Natural killer cell (primary cell): ENCODE data around the gene MYO5C. TPM values are rescaled to one million over a fixed set of nuclear protein-coding genes. Genes with fewer than 3 reads are reported as not detected.
"Not testable (repeated sequence)": the region's sequence is repeated elsewhere in the genome, so short reads cannot be mapped to it uniquely, and the experiment has no call there.

ENCODE experiments used
- ATAC-seq, 3 donors: fragments of 150-1000 bp in 2 of 3; fragments of 200-7000 bp in 1 of 3; cut with Tn5 transposase; 1 replicate in 1 of 3; 2 replicates in 2 of 3; pipeline ENCODE4 v1.10.0; 2021; ENCODE audit warnings: mild to moderate bottlenecking in 2 of 3, moderate library complexity in 2 of 3
- DNase-seq, 2 donors: peaks; one replicate each; pipeline versions ENCODE4 v3.0.0 to v3.0.0-alpha.2; 2013 to 2021; ENCODE audit warnings: mixed read lengths in 1 of 2
- H3K27ac ChIP-seq: one replicate; pipeline ENCODE4 v1.5.1; 2013; ENCODE audit warnings: mild to moderate bottlenecking, low read length
- H3K27me3 ChIP-seq: one replicate; pipeline ENCODE4 v1.6.1; 2013; ENCODE audit warnings: low read length; ENCODE audit not compliant: control insufficient read depth, insufficient read depth
- H3K36me3 ChIP-seq: one replicate; pipeline ENCODE4 v1.6.1; 2013; ENCODE audit warnings: low read length; ENCODE audit not compliant: control insufficient read depth, insufficient read depth
- H3K4me1 ChIP-seq: one replicate; pipeline ENCODE4 v1.6.1; 2013; ENCODE audit warnings: low read length; ENCODE audit not compliant: control insufficient read depth, insufficient read depth
- H3K4me3 ChIP-seq: one replicate; pipeline ENCODE4 v1.5.1; 2013; ENCODE audit warnings: low read length
- H3K9me3 ChIP-seq: one replicate; pipeline ENCODE4 v1.6.1; 2013; ENCODE audit warnings: low read length; ENCODE audit not compliant: control insufficient read depth, insufficient read depth
- H3K27ac Mint-ChIP-seq, 2 donors: one replicate each; pipeline ENCODE4 v1.8.0; 2022; ENCODE audit warnings: mild to moderate bottlenecking in 2 of 2, mixed read lengths in 2 of 2, moderate library complexity in 1 of 2
- H3K27me3 Mint-ChIP-seq, 2 donors: one replicate each; pipeline ENCODE4 v1.8.0; 2022; ENCODE audit warnings: low read depth in 2 of 2, mixed read lengths in 2 of 2
- H3K36me3 Mint-ChIP-seq: one replicate; pipeline ENCODE4 v1.8.0; 2022; ENCODE audit warnings: mixed read lengths
- H3K4me1 Mint-ChIP-seq, 2 donors: one replicate each; pipeline ENCODE4 v1.8.0; 2022; ENCODE audit warnings: mixed read lengths in 2 of 2
- H3K4me3 Mint-ChIP-seq: one replicate; pipeline ENCODE4 v1.8.0; 2022; ENCODE audit warnings: mild to moderate bottlenecking, moderate library complexity, mixed read lengths
- H3K9me3 Mint-ChIP-seq, 2 donors: one replicate each; pipeline ENCODE4 v1.8.0; 2022; ENCODE audit warnings: mixed read lengths in 2 of 2
- WGBS: methylation state at CpG from one replicate; pipeline ENCODE4 v1.1.7; 2013; ENCODE audit warnings: missing lambda C conversion rate; ENCODE audit not compliant: insufficient coverage; 5-methylcytosine and 5-hydroxymethylcytosine counted together
- intact Hi-C: fragments of 100-400 bp; cut with micrococcal nuclease; formaldehyde crosslinking; loops from one replicate; pipeline ENCODE4 v1.14.2; 2022
- total RNA-seq, 4 donors: library from RNA; stranded (reverse); fragments of 120-200 nt in 1 of 4; gene quantifications; one replicate each; pipeline versions ENCODE4 v1.2.3 to v1.2.4, GENCODE V29; 2013 to 2022
- TF ChIP-seq, protein P1 (sequence below): fragments of 200-600 bp; IDR thresholded peaks from one replicate; pipeline ENCODE4 v1.8.0; 2022; ENCODE audit warnings: antibody characterized with exemption

The MYO5C gene
- total RNA-seq, 3 donors from 2014 or later (not counting 1 experiment from before 2014, with no cell fraction given), result 0.45 to 0.82 (median 0.60) TPM

DNA sequence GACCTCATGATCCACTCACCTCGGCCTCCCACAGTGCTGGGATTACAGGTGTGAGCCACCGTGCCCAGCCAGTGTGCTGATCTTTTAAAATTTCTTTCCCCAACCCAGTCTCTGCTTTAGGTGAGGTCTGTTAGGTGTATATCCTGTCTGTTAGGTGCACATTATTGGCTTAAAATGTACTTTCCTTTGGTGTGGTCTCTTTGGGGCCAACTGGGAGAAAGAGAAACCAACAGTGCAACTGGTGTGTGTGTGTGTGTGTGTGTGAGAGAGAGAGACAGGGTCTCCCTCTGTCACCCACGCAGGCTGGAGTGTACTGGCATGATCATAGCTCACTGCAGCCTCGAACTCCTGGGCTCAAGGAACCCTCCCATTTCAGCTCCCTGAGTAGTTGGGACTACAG is 54.1 kb downstream of the MYO5C start:
- ATAC-seq (peak in 1 of 3 donors; percentile 18), DNase-seq (peak in 1 of 2 donors; percentile 41)
- H3K4me3 ChIP-seq, result no peak overlapping the region
- H3K27me3 ChIP-seq, result no peaks in the 10 kb centered on the region
- H3K9me3 ChIP-seq, result no peaks in the 10 kb centered on the region
- H3K36me3 ChIP-seq, result no peaks in the 10 kb centered on the region
- H3K36me3 Mint-ChIP-seq, result no peaks in the 10 kb centered on the region
- no peak overlapping the region for H3K27ac Mint-ChIP-seq
- 54% methylated on average over 3 of the region's 4 CpGs for WGBS
- peaks cover 0 to 4% of the 10 kb centered on the region in 2 donors for H3K27me3 Mint-ChIP-seq
- H3K4me3 Mint-ChIP-seq, result no peak overlapping the region
- intact Hi-C loops, result no loop called here
- H3K4me1 Mint-ChIP-seq, result no peaks in the 10 kb centered on the region
- H3K27ac ChIP-seq, result no peak overlapping the region
- H3K4me1 ChIP-seq, result peaks cover 11% of the 10 kb centered on the region
- no peaks in the 10 kb centered on the region for H3K9me3 Mint-ChIP-seq
- TF ChIP-seq, protein P1, sequence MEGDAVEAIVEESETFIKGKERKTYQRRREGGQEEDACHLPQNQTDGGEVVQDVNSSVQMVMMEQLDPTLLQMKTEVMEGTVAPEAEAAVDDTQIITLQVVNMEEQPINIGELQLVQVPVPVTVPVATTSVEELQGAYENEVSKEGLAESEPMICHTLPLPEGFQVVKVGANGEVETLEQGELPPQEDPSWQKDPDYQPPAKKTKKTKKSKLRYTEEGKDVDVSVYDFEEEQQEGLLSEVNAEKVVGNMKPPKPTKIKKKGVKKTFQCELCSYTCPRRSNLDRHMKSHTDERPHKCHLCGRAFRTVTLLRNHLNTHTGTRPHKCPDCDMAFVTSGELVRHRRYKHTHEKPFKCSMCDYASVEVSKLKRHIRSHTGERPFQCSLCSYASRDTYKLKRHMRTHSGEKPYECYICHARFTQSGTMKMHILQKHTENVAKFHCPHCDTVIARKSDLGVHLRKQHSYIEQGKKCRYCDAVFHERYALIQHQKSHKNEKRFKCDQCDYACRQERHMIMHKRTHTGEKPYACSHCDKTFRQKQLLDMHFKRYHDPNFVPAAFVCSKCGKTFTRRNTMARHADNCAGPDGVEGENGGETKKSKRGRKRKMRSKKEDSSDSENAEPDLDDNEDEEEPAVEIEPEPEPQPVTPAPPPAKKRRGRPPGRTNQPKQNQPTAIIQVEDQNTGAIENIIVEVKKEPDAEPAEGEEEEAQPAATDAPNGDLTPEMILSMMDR, result no peak

DNA sequence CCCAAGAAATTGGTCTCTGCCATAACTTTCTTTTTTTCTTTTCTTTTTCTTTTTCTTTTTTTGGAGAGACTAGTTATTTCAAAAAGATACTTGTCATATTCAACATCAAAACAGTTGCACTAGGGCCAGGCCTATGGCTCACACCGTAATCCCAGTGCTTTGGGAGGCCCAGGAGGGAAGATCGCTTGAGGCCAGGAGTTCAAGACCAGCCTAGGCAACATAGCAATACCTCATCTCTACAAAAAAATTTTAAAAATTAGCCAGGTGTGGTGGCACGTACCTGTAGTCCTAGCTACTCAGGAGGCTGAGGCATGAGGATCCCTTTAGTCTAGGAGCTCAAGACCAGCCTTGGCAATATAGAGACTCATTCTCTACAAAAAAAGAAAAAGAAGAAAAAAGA is 55.4 kb downstream of the MYO5C start:
- no peak overlapping the region for H3K4me3 Mint-ChIP-seq
- H3K36me3 ChIP-seq, result no peaks in the 10 kb centered on the region
- H3K36me3 Mint-ChIP-seq, result no peaks in the 10 kb centered on the region
- no peaks in the 10 kb centered on the region for H3K27me3 ChIP-seq
- no peak for ATAC-seq
- H3K27ac ChIP-seq, result no peak overlapping the region
- H3K4me1 ChIP-seq, result peaks cover 15% of the 10 kb centered on the region
- peaks cover 0 to 4% of the 10 kb centered on the region in 2 donors for H3K27me3 Mint-ChIP-seq
- no peak overlapping the region for H3K4me3 ChIP-seq
- H3K9me3 Mint-ChIP-seq, result no peaks in the 10 kb centered on the region
- no peak overlapping the region for H3K27ac Mint-ChIP-seq
- H3K4me1 Mint-ChIP-seq, result no peaks in the 10 kb centered on the region
- no peak for DNase-seq
- intact Hi-C loops, result no loop called here
- WGBS, result 100% methylated on average over 2 of the region's 3 CpGs
- H3K9me3 ChIP-seq, result no peaks in the 10 kb centered on the region
- TF ChIP-seq, protein P1, result no peak

DNA sequence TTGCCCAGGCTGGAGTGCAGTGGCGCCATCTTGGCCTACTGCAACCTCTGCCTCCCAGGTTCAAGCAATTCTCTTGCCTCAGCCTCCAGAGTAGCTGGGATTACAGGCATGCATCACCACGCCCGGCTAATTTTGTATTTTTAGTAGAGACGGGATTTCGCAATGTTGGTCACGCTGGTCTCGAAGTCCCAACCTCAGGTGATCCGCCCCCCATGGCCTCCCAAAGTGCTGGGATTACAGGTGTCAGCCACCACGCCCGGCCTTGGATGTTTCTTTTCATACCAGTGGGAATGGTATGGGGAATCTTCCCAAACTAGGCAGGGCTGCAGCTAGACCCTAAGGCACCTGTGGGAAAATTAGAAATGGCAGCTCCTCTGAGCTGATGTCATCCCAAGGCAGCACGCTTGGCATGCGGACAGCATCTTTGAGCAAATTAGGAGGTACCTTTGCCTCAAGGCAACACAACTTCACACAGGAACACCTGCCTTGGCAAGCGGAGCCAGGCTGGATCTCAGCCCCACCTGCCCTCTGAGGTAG is 56.5 kb downstream of the MYO5C start:
- H3K36me3 ChIP-seq, intact Hi-C loops, H3K4me1 Mint-ChIP-seq, DNase-seq, H3K27ac ChIP-seq, H3K4me3 ChIP-seq, H3K27ac Mint-ChIP-seq, H3K4me3 Mint-ChIP-seq, H3K27me3 Mint-ChIP-seq, H3K9me3 Mint-ChIP-seq, H3K27me3 ChIP-seq, H3K36me3 Mint-ChIP-seq, ATAC-seq, H3K9me3 ChIP-seq: not testable (repeated sequence)
- H3K4me1 ChIP-seq, result peaks cover 20% of the 10 kb centered on the region
- WGBS, result 95% methylated on average over 13 of the region's 13 CpGs

DNA sequence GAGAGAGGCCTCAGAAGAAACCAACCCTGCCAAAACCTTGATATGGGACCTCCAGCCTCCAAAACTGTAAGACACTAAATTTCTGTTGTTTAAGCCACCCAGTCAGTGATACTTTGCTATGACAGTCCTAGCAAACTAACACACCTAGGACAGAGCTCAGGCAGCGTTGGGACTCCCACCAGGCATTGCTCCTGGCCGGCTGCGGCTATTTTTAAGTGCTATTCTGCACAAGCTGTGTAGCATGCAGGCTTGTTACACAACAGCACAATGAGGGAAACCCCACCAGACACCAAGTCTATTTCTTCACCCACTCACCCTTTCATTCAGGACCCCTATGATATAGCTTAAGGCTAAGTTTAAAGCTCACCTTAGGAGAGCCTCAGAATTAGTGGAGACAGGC is 57.5 kb downstream of the MYO5C start:
- intact Hi-C loops, result no loop called here
- Histone ChIP-seq H3K27me3 (no peaks in the 10 kb centered on the region), H3K4me1 (peaks cover 17% of the 10 kb centered on the region), H3K4me3 (no peak overlapping the region), H3K36me3 (no peaks in the 10 kb centered on the region), H3K27ac (no peak overlapping the region), H3K9me3 (no peaks in the 10 kb centered on the region)
- Mint-ChIP-seq H3K9me3 (no peaks in the 10 kb centered on the region), H3K27me3 (peaks cover 0 to 4% of the 10 kb centered on the region in 2 donors), H3K4me3 (no peak overlapping the region), H3K27ac (no peak overlapping the region), H3K4me1 (no peaks in the 10 kb centered on the region), H3K36me3 (no peaks in the 10 kb centered on the region)
- no peak for ATAC-seq
- 98% methylated on average over 3 of the region's 3 CpGs for WGBS
- no peak for DNase-seq
- TF ChIP-seq, protein P1, result no peak
